ENCODE data around the gene SMKR1.
"Not testable (repeated sequence)": the region's sequence is repeated elsewhere in the genome, so short reads cannot be mapped to it uniquely, and the experiment has no call there.

The SMKR1 gene

DNA sequence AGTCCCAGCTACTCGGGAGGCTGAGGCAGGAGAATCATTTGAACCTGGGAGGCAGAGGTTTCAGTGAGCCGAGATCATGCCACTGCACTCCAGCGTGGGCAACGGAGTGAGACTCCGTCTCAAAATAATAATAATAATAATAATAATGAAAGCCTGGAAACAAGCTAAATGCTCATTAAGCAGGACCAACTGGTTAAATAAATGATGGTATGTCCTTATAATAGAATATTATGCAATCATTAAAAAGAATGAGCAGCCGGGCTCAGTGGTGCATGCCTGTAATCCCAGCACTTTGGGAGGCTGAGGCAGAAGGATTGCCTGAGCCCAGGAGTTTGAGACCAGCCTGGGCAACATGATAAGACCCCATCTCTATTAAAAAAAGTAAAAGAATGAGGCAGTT lies 21.0 kb upstream of the SMKR1 start:
- not testable (repeated sequence) for DNase-seq (ENCODE audit: low read depth in 2 of 2, low spot score in 1 of 2)

DNA sequence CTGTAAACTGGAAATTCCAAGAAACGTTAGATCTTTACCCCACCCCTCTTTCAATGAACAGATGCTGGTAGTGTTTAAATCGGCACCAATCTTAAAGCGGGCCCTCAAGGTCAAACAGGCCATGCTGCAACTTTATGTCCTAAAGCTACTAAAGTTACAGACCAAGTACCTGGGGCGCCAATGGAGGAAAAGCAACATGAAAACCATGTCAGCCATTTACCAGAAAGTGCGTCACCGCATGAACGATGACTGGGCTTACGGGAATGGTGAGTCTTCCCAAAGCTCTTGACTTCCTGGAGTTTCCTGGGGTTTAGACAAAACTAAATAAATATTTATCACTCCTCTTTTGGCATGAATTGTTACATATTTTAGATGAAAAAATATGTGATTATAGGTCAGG lies 19.6 kb upstream of the SMKR1 start:
- no peak for DNase-seq (ENCODE audit: low read depth in 2 of 2, low spot score in 1 of 2)

GRCh38 chr7:129489491-129489890 lies 12.8 kb upstream of the SMKR1 start:
- no peak for DNase-seq (ENCODE audit: low read depth in 2 of 2, low spot score in 1 of 2)

- DNase-seq (ENCODE audit: low read depth in 2 of 2, low spot score in 1 of 2), result no peak
Measured at GRCh38 chr7:129492391-129492790, 9.9 kb upstream of the SMKR1 start.

- DNase-seq (ENCODE audit: low read depth in 2 of 2, low spot score in 1 of 2), result no peak
Measured at GRCh38 chr7:129493555-129493954, 8.8 kb upstream of the SMKR1 start.

- DNase-seq (ENCODE audit: low read depth in 2 of 2, low spot score in 1 of 2), result no peak
Measured at GRCh38 chr7:129494041-129494440, 8.3 kb upstream of the SMKR1 start.

GRCh38 chr7:129495987-129496386 lies 6.3 kb upstream of the SMKR1 start:
- no peak for DNase-seq (ENCODE audit: low read depth in 2 of 2, low spot score in 1 of 2)

DNA sequence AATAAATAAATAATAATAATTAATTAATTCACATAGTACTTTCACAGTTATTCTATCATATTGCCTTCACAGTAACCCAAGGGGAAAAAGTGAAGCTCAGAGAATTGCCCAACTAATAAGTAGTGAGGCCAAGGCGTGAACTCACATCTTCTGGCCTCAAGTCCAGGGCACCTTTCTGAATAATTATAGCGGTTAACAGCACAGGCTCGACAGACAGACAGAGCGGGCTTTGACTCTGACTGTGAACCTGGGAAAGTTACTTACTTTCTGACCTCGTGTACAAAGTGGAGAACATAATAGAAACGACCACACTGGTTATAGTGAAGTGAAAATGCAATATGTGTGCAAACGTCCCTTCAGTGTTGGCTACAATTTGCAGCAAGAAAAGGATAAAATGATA lies 5.7 kb upstream of the SMKR1 start:
- DNase-seq (ENCODE audit: low read depth in 2 of 2, low spot score in 1 of 2), result no peak

- DNase-seq (ENCODE audit: low read depth in 2 of 2, low spot score in 1 of 2), result no peak
Measured at GRCh38 chr7:129497156-129497555, 5.2 kb upstream of the SMKR1 start.

DNA sequence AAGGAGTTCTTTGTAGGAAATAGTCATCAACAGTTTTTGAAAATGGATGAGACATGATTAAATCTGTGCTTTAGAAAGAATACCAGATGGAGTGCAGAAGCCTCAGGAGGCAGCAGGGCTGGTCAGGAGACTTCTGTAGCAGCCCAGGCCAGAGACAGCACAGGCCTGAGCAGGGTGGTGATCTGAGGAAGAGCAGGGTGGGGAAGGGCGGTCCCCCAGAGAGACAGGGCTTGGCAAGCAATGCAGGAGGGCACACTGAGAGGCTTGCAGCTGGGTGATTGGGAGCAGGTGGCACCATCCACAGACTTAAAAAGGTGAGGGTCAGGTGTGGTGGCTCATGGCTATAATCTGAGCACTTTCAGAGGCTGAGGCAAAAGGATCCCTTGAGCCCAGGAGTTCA lies 4.3 kb upstream of the SMKR1 start:
- no peak for DNase-seq (ENCODE audit: low read depth in 2 of 2, low spot score in 1 of 2)

DNA sequence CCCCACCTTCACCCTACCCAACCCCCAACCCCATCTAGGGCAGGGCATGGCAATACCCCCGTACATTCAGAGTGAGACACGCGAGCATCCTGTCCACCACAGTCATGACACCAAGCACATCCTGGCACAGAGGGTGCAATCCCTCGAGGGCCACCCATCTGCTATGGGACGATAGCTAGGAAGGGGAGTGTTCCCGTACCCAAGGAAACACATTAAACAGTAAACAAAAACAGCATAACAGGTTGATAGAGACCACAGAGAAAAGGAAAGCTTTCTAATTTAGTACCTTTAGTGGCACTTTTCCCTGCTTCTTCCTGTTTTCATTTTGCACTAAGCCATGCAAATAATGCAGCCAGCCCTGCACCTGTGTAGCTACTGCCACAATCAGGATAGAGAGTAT lies 2.3 kb upstream of the SMKR1 start:
- no peak for DNase-seq (ENCODE audit: low read depth in 2 of 2, low spot score in 1 of 2)

DNA sequence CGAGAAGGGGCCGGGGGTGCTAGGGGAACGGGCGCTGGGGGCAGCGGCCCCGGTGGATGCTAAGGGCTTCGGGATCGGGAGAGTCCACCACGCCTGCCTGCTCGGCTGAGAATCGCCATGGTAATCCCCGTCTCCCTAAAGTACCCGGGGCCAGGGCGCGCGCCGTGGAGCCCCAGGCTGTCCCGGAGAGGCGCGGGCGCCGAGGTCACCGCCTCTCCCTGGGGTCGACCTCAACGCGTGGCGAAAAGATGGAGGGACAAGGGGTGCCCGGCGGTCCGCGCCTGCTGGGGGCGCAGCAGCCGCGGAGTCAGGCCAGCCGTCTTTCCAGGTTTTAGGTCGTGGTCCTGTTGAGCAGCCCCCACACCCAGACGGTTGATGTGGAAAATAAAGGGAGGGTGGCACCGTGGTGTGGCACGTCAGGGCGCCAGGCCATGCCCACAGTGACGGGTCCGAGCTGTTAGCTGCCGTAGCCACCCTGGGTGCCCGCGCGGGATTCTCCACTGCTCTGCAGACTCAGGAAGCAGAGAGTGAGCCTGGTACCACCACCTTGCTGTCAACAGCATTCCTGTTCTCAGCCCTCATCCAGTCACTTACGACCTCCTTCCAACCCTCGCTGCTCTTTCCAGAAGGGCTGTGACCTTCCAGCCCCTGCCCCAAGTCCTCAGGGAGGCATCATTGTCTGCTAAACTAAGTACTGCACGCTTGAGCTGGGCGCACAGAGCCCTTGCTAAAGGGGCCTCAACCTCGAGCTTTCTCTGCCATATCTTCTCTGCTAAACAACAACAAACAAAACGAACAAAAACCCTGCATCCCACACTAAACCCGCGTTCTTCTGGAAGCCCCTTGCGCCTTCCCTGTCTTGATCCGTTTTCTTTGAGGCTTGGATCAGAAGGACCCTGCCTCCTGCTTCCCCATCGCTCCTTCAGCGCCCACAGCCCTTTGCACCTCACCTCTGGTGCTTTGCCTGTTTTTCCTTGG lies 666 bp downstream of the SMKR1 start:
- DNase-seq (ENCODE audit: low read depth in 2 of 2, low spot score in 1 of 2), result no peak

DNA sequence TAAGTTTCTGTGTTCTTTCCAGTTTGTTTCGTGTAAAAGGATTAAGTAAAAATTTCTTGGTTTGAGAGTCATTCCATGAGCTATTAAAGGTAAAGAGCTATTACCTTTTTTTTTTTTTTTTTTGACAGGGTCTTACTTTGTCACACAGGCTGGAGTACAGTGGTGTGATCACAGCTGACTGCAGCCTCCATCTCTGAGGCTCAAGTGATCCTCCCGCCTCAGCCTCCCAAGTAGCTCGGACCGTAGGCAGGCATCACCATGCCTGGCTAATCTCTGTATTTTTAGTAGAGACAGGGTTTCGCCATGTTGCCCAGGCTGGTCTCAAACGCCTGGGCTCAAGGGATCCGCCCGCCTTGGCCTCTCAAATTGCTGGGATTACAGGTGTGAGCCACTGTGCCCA lies 1.4 kb downstream of the SMKR1 start:
- DNase-seq (ENCODE audit: low read depth in 2 of 2, low spot score in 1 of 2), result no peak

DNA sequence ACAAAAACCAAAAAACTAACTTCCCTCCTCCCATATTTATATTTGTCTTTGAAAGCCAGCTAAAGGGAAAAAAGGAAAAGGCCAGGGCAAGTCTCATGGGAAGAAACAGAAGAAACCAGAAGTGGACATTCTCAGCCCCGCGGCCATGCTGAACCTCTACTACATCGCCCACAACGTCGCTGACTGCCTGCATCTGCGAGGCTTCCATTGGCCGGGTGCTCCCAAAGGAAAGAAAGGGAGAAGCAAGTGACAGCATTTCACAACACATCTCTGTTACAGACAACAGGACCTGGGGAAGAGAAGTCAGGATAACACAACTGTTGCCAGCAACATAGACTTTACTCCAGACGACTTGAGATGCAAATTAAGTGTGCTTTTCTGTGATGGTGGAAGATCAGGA lies 9.9 kb downstream of the SMKR1 start:
- DNase-seq (ENCODE audit: low read depth in 2 of 2, low spot score in 1 of 2), result no peak

DNA sequence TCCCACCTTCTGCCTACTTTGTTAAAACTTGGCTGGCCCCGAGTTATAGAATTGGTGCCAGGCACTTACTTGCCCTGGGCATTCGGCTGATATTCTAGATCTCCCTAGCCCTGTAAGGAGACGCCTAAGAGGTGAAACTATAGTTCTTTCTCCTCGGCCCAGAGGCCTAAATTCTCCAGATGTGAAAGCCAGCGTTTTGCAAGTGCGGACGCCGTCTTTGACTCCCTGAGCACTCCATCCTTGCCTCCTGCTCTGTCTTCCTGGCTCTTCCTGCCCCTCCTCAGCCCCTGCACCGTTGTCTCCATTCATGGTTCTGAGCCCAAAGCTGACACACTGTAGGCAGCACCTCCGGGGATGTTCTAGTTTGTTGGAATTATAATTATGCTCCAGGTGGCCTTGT lies 11.2 kb downstream of the SMKR1 start:
- DNase-seq (ENCODE audit: low read depth in 2 of 2, low spot score in 1 of 2), result no peak

- no peak for DNase-seq (ENCODE audit: low read depth in 2 of 2, low spot score in 1 of 2)
Measured at GRCh38 chr7:129514683-129515082, 12.4 kb downstream of the SMKR1 start.

DNA sequence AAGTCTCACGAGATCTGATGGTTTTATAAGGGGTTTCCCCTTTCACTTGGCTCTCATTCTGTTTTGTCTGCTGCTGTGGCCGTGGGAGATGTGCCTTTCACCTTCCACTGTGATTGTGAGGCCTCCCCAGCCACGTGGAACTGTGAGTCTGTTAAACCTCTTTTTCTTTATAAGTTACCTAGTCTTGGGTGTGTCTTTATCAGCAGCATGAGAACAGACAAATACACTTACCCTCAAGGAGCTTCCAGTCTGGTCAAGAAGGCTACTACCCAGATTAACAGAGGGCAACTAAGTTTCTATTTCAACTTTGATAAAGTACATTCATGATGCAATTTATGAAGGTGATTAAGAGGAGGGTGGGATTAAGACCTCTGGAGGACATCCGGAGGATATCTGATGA lies 13.1 kb downstream of the SMKR1 start:
- DNase-seq (ENCODE audit: low read depth in 2 of 2, low spot score in 1 of 2), result no peak

DNA sequence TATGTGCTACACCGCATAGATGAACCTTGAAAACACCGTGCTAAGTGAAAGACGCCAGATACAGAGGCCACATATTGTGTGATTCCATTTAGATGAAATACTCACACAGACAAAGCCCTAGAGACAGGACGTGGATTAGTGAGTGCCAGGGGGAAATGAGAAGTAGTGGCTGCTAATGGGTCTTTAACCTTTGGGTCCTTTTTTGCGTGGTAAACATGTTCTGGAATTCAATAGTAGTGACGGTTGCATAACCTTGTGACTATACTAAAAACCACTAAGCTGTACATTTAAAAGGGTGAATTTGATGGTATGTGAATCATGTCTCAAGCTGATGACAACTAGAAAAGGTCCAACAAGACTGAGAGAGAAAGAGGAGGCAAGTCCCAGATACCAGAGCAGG lies 15.6 kb downstream of the SMKR1 start:
- DNase-seq (ENCODE audit: low read depth in 2 of 2, low spot score in 1 of 2), result no peak

DNA sequence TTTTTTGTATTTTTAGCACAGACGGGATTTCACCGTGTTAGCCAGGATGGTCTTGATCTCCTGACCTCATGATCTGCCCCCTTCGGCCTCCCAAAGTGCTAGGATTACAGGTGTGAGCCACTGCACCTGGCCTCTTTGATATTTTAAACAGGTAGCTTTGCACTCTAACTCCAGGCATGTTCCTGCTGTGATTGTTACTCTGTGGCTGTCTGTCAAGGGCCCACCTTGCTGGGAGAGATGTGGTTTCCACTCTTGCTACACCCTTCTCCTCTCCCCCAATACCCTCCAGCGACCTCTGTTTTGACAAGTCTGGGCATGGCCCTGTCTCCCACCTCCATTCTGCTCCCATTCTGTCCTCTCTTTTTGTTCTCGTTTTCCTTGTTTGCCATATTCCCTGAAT lies 17.1 kb downstream of the SMKR1 start:
- DNase-seq (ENCODE audit: low read depth in 2 of 2, low spot score in 1 of 2), result no peak

- no peak for DNase-seq (ENCODE audit: low read depth in 2 of 2, low spot score in 1 of 2)
Measured at GRCh38 chr7:129522088-129522970, 20.0 kb downstream of the SMKR1 start.

DNA sequence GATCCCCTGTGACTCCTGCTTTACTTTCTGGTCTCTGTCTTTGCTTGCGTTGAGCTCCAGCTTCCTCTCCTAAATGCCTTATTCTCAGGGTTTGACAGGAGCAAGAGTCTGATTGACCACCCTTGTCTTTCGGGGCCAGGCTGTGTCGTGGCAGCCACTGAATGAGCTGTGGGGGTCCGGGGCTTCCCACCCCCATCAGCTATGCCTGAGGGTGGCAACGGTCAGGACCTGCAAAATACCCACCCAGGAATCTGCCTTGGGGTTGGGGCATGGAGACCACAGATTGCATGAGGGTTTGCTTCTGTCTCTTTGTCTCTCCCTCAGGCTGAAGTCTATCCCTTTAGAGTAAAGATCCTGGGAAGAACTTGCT lies 20.6 kb downstream of the SMKR1 start:
- DNase-seq (ENCODE audit: low read depth in 2 of 2, low spot score in 1 of 2), result no peak

DNA sequence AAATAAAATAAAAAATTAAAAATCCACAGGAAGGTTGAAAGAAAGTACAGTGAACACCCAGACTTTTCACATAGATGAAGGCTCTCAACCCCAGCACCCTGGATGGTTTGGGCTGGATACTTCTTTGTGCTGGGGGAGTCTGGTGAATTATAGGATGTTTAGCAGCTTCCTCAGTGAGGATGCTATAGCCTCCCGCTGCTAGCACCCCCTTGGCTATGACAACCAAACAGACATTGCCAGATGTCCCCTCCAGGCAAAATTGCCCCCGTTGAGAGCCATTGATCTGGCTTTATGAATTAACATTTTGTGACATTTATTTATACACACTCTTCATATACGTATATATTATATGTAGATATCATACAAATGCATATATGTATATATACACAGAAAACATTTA lies 21.6 kb downstream of the SMKR1 start:
- DNase-seq (ENCODE audit: low read depth in 2 of 2, low spot score in 1 of 2), result no peak

Data from stimulated activated CD8-positive, alpha-beta memory T cell treated with anti-CD3 and anti-CD28 coated beads, Interleukin-4, amount 100 ng/mL, for 1 hour (primary cell).